ENCODE results near the gene PIF1. TPM values are rescaled to one million over a fixed set of nuclear protein-coding genes. Genes with fewer than 3 reads are reported as not detected.

The PIF1 gene
- total RNA-seq, 1 experiment from 2014 or later = 13.4 TPM

- H3K4me3 Mint-ChIP-seq (ENCODE audit: unreplicated experiment) = no peak overlapping the region
- H3K9me3 Mint-ChIP-seq (ENCODE audit: unreplicated experiment) = no peaks in the 10 kb centered on the region
- CTCF ChIA-PET = interaction anchor here (0.6 kb wide), 2 partner anchors 56 to 502 kb away, joined by 3 to 4 read pairs; no protein-coding TSS in a partner anchor
- intact Hi-C loops (cut with micrococcal nuclease) = no loop called here
- POLR2A ChIA-PET = no interaction called here
- no peak for TF ChIP-seq CTCF (IDR thresholded peaks at IDR 0.05; ENCODE audit: unreplicated experiment)
- H3K27ac Mint-ChIP-seq (ENCODE audit: low read depth, unreplicated experiment) = no peak overlapping the region
- no peaks in the 10 kb centered on the region for H3K27me3 Mint-ChIP-seq (ENCODE audit: insufficient read depth, unreplicated experiment)
- no TSS peak for BruUV-seq (replicated peaks)
- no peaks in the 10 kb centered on the region for H3K4me1 Mint-ChIP-seq (ENCODE audit: insufficient read depth, unreplicated experiment)
- peaks cover 12% of the 10 kb centered on the region for H3K36me3 Mint-ChIP-seq (ENCODE audit: insufficient read depth, unreplicated experiment)
- no peak for DNase-seq (ENCODE audit: unreplicated experiment)
Observed at GRCh38 chr15:64861960-64862359, 36.5 kb upstream of the PIF1 start.

GRCh38 chr15:64861331-64861730, 35.9 kb upstream of the PIF1 start:
- intact Hi-C loops (cut with micrococcal nuclease) = no loop called here
- Mint-ChIP-seq H3K4me3 (ENCODE audit: unreplicated experiment) (no peak overlapping the region), H3K27me3 (ENCODE audit: insufficient read depth, unreplicated experiment) (no peaks in the 10 kb centered on the region), H3K36me3 (ENCODE audit: insufficient read depth, unreplicated experiment) (peaks cover 11% of the 10 kb centered on the region), H3K9me3 (ENCODE audit: unreplicated experiment) (no peaks in the 10 kb centered on the region), H3K4me1 (ENCODE audit: insufficient read depth, unreplicated experiment) (no peaks in the 10 kb centered on the region), H3K27ac (ENCODE audit: low read depth, unreplicated experiment) (no peak overlapping the region)
- CTCF ChIA-PET = interaction anchor here (0.6 kb wide), 2 partner anchors 56 to 502 kb away, joined by 3 to 4 read pairs; no protein-coding TSS in a partner anchor
- TF ChIP-seq CTCF (IDR thresholded peaks at IDR 0.05; ENCODE audit: unreplicated experiment) = no peak
- POLR2A ChIA-PET = no interaction called here
- no TSS peak for BruUV-seq (replicated peaks)
- DNase-seq (ENCODE audit: unreplicated experiment) = no peak

GRCh38 chr15:64859226-64859625, 33.8 kb upstream of the PIF1 start:
- TF ChIP-seq CTCF (IDR thresholded peaks at IDR 0.05; ENCODE audit: unreplicated experiment) = no peak
- CTCF ChIA-PET = interaction anchor here (0.5 kb wide), 1 partner anchor 27 kb away, joined by 3 read pairs; no protein-coding TSS in a partner anchor
- no peaks in the 10 kb centered on the region for H3K27me3 Mint-ChIP-seq (ENCODE audit: insufficient read depth, unreplicated experiment)
- POLR2A ChIA-PET = no interaction called here
- no peak for DNase-seq (ENCODE audit: unreplicated experiment)
- peaks cover 7% of the 10 kb centered on the region for H3K36me3 Mint-ChIP-seq (ENCODE audit: insufficient read depth, unreplicated experiment)
- H3K4me3 Mint-ChIP-seq (ENCODE audit: unreplicated experiment) = no peak overlapping the region
- no peak overlapping the region for H3K27ac Mint-ChIP-seq (ENCODE audit: low read depth, unreplicated experiment)
- H3K9me3 Mint-ChIP-seq (ENCODE audit: unreplicated experiment) = no peaks in the 10 kb centered on the region
- H3K4me1 Mint-ChIP-seq (ENCODE audit: insufficient read depth, unreplicated experiment) = peaks cover 5% of the 10 kb centered on the region
- BruUV-seq (replicated peaks) = no TSS peak
- intact Hi-C loops (cut with micrococcal nuclease) = no loop called here

- H3K9me3 Mint-ChIP-seq (ENCODE audit: unreplicated experiment) = no peaks in the 10 kb centered on the region
- no TSS peak for BruUV-seq (replicated peaks)
- peaks cover 2% of the 10 kb centered on the region for H3K36me3 Mint-ChIP-seq (ENCODE audit: insufficient read depth, unreplicated experiment)
- H3K4me1 Mint-ChIP-seq (ENCODE audit: insufficient read depth, unreplicated experiment) = peaks cover 6% of the 10 kb centered on the region
- intact Hi-C loops (cut with micrococcal nuclease) = no loop called here
- TF ChIP-seq CTCF (IDR thresholded peaks at IDR 0.05; ENCODE audit: unreplicated experiment) = no peak
- CTCF ChIA-PET = interaction anchor here (0.7 kb wide), 1 partner anchor 62 kb away, joined by 6 read pairs; no protein-coding TSS in a partner anchor
- no peak for DNase-seq (ENCODE audit: unreplicated experiment)
- no peak overlapping the region for H3K4me3 Mint-ChIP-seq (ENCODE audit: unreplicated experiment)
- H3K27me3 Mint-ChIP-seq (ENCODE audit: insufficient read depth, unreplicated experiment) = no peaks in the 10 kb centered on the region
- POLR2A ChIA-PET = interaction anchor here (0.6 kb wide), 2 partner anchors 691 to 780 kb away, joined by 3 read pairs; no protein-coding TSS in a partner anchor
- H3K27ac Mint-ChIP-seq (ENCODE audit: low read depth, unreplicated experiment) = no peak overlapping the region
Observed at GRCh38 chr15:64858021-64858575, 32.7 kb upstream of the PIF1 start.

All from MCF 10A (cell line).